ENCODE measurements around the gene CFAP46. TPM values are rescaled to one million over a fixed set of nuclear protein-coding genes. Genes with fewer than 3 reads are reported as not detected.
A peak's percentile ranks its signal among the peaks of the same experiment; 100 is the strongest.

Gene CFAP46
- total RNA-seq, 4 donors from 2014 or later = not detected

DNA sequence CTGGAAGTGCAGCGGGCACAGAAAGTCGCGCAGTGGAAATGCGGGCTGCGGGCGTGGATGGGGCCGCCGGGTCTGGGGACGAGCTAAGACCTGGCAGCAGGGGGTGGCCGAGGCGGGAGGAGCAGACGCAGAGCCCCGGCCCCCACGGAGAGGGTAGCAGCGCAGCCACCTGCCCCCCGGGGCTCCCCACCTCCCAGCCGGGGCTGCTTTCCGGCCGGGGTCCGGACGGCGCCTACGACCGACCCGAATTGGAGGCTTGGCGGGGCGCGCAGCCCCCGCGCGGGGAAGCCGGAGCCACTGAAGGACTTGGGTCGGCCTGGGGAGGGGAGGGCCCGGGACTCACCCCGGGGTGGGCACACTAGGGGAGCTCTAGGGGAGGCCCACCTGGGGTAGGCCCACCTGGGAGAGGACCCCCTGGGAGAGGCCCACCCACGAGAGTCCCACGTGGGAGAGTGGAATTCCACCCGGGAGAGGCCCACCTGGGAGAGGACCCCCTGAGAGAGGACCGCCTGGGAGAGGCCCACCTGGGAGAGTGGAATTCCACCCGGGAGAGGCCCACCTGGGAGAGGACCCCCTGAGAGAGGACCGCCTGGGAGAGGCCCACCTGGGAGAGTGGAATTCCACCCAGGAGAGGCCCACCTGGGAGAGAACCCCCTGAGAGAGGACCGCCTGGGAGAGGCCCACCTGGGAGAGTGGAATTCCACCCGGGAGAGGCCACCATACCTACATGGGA is 854 bp upstream of the CFAP46 start:
- Histone ChIP-seq H3K9me3 (no peaks in the 10 kb centered on the region), H3K4me1 (peaks cover 0 to 12% (median 4%) of the 10 kb centered on the region in 4 donors), H3K4me3 (peak overlapping the region in 1 of 4 donors; percentile 55), H3K27me3 (peaks cover 0 to 13% of the 10 kb centered on the region in 2 donors), H3K36me3 (no peaks in the 10 kb centered on the region), H3K27ac (no peak overlapping the region)
- no peak for DNase-seq
- no peak for TF ChIP-seq POLR2A (IDR thresholded peaks at IDR 0.05)
- TF ChIP-seq, protein P1, sequence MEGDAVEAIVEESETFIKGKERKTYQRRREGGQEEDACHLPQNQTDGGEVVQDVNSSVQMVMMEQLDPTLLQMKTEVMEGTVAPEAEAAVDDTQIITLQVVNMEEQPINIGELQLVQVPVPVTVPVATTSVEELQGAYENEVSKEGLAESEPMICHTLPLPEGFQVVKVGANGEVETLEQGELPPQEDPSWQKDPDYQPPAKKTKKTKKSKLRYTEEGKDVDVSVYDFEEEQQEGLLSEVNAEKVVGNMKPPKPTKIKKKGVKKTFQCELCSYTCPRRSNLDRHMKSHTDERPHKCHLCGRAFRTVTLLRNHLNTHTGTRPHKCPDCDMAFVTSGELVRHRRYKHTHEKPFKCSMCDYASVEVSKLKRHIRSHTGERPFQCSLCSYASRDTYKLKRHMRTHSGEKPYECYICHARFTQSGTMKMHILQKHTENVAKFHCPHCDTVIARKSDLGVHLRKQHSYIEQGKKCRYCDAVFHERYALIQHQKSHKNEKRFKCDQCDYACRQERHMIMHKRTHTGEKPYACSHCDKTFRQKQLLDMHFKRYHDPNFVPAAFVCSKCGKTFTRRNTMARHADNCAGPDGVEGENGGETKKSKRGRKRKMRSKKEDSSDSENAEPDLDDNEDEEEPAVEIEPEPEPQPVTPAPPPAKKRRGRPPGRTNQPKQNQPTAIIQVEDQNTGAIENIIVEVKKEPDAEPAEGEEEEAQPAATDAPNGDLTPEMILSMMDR (IDR thresholded peaks at IDR 0.05) = no peak

DNA sequence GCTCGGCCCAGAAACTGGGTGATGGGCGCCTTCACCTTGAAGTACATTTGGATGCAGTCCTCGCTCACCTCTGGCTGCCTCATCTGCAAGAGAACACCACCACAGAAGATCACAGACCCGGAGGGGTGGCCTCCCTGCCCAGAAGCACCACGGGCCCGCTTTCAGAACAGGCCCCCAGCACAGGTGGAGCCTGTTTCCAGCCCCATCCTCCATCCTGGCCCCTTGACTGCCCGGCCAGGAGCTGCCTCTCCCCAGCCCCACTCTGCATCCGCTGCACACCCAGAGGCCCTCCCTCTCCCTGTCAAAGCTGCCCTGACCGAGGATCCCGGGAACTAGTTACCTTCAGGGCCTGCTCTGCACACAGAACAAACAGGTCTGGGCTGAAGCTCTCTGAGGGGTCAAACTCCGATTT is 724 bp downstream of the CFAP46 start:
- Histone ChIP-seq H3K4me3 (peak overlapping the region in 1 of 4 donors; percentile 55), H3K9me3 (no peaks in the 10 kb centered on the region), H3K4me1 (peaks cover 0 to 12% (median 4%) of the 10 kb centered on the region in 4 donors), H3K27me3 (peaks cover 0 to 13% of the 10 kb centered on the region in 2 donors), H3K27ac (no peak overlapping the region), H3K36me3 (no peaks in the 10 kb centered on the region)
- TF ChIP-seq, protein P1 (IDR thresholded peaks at IDR 0.05) = no peak
- TF ChIP-seq POLR2A (IDR thresholded peaks at IDR 0.05) = no peak
- no peak for DNase-seq

DNA sequence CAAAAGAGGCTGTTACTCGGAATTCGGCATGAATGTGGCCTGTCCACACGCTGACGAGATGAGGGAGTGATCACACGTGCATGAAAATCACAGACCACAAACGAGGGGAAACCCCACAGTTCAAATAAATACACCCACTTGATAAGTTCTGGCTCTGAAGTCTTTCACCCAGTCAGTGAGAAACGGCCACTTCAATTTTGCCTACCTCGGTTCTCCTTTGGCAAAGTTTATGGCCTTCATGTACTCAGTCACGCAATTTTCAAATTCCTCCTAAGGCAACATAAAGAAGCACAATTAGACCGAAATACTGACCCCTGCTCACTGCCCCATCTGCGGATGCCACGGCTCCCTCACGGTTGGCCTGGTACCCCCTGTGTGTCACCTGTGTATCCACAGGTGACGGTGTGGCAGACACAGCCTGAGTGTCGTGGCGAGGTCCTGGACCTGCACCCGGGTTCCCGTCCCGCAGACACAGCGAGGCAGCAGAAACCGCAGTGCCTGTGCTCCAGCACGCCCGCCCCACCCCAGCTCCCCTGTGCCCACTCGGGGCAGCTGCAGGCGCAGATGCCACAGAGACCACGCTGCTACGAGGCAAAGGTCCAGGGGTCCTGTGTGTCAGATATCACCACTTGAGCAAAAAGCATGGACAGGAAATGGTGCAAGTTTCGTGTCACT is 1.4 kb downstream of the CFAP46 start:
- no peak for TF ChIP-seq POLR2A (IDR thresholded peaks at IDR 0.05)
- TF ChIP-seq, protein P1 (IDR thresholded peaks at IDR 0.05) = no peak
- DNase-seq = no peak
- H3K9me3 ChIP-seq = no peaks in the 10 kb centered on the region
- no peak overlapping the region for H3K4me3 ChIP-seq
- H3K4me1 ChIP-seq = peaks cover 0 to 12% (median 4%) of the 10 kb centered on the region in 4 donors
- H3K36me3 ChIP-seq = no peaks in the 10 kb centered on the region
- peaks cover 0 to 13% of the 10 kb centered on the region in 2 donors for H3K27me3 ChIP-seq
- no peak overlapping the region for H3K27ac ChIP-seq

DNA sequence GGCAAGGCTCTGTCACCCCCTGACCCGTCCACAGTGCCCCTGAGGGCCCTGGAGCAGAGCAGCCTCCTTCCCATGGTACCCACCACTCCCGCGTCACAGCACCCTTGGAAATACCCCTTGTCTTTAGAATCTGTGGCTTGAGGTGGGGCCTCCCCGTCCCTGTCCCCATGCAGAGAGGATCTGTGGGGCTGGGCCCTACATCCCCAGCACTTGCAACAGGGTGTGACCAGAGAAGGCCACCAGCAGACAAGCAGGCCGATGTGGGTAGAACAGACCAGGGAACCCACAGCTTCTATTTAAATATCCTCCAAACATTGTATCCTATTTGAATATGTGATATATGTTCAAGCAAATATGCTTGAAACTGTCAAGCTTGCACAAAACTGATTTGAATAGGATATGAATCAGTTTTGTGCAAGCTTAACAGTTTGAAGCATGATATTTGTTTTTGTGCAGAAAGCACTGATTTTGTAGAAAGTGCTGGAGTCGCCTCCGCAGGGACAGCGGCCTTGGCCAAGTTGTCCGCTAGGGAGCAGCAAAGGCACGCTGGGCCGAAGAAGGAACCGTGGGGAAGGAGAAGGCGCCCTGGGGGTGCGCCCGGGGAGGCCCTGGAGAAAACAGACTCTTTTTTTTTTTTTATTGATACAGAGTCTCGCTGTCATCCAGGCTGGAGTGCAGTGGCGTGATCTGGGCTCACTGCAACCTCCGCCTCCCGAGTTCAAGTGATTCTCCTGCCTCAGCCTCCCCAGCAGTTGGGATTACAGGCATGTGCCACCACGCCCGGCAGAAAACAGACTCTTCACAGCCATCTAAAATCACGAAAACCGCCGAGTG is 2.2 kb downstream of the CFAP46 start:
- H3K27me3 ChIP-seq = peaks cover 0 to 13% of the 10 kb centered on the region in 2 donors

More for the DNA sequence above, 2.2 kb downstream of the CFAP46 start:
- TF ChIP-seq POLR2A (IDR thresholded peaks at IDR 0.05) = no peak
- TF ChIP-seq, protein P1 (IDR thresholded peaks at IDR 0.05) = peak in 4 of 6 experiments; percentile 40 to 55 (median 48)
- H3K36me3 ChIP-seq = no peaks in the 10 kb centered on the region
- no peak for DNase-seq
- H3K4me1 ChIP-seq = peaks cover 0 to 12% (median 4%) of the 10 kb centered on the region in 4 donors
- no peak overlapping the region for H3K27ac ChIP-seq
- H3K4me3 ChIP-seq = no peak overlapping the region
- H3K9me3 ChIP-seq = no peaks in the 10 kb centered on the region

Measured in Peyer's patch (tissue), 4 donors.